ENCODE results near the gene TMED1. TPM values are rescaled to one million over a fixed set of nuclear protein-coding genes. Genes with fewer than 3 reads are reported as not detected.

The TMED1 gene
- total RNA-seq (2022; extraction: Qiagen RNA extraction; ENCODE audit: low read depth) = 25.8 to 31.9 TPM (median 29.8 TPM) in 5 replicates

GRCh38 chr19:10835754-10836478, at the start of gene TMED1:
TMED1 (minus strand) TSS chr19:10836212; CDS start chr19:10836191, 21 bp downstream.

GRCh38 chr19:10870955-10871603, 35.1 kb upstream of the TMED1 start, which contains the start of gene CARM1:
CARM1 (plus strand) TSS chr19:10871553; CDS start chr19:10871703, 150 bp downstream.

GRCh38 chr19:10848230-10848856, 12.3 kb upstream of the TMED1 start, which contains the start of gene C19orf38:
C19orf38 (plus strand) TSS chr19:10848415; CDS start chr19:10848509, 94 bp downstream.

Other genes with a start within 250 kb of the TMED1 start
- 26.7 to 47.6 TPM (median 40.6 TPM) in 5 replicates for gene AP1M2, start 248.9 kb downstream of the TMED1 start, total RNA-seq (2022; extraction: Qiagen RNA extraction; ENCODE audit: low read depth)
- 5.6 to 7.9 TPM (median 6.6 TPM) in 5 replicates for gene SLC44A2, start 210.7 kb downstream of the TMED1 start, total RNA-seq (2022; extraction: Qiagen RNA extraction; ENCODE audit: low read depth)
- gene ILF3, start 181.9 kb downstream of the TMED1 start, total RNA-seq (2022; extraction: Qiagen RNA extraction; ENCODE audit: low read depth) = 159 to 173 TPM (median 167 TPM) in 5 replicates
- 29.9 to 37.3 TPM (median 34.7 TPM) in 5 replicates for gene QTRT1, start 134.8 kb downstream of the TMED1 start, total RNA-seq (2022; extraction: Qiagen RNA extraction; ENCODE audit: low read depth)
- 51.4 to 60.0 TPM (median 52.3 TPM) in 5 replicates for gene DNM2, start 118.1 kb downstream of the TMED1 start, total RNA-seq (2022; extraction: Qiagen RNA extraction; ENCODE audit: low read depth)
- 0.15 to 0.26 TPM (median 0.22 TPM) in 4 of 5 replicates, not detected in the other for gene C19orf38, start 12.2 kb upstream of the TMED1 start, total RNA-seq (2022; extraction: Qiagen RNA extraction; ENCODE audit: low read depth)
- 38.1 to 50.6 TPM (median 47.4 TPM) in 5 replicates for gene CARM1, start 35.3 kb upstream of the TMED1 start, total RNA-seq (2022; extraction: Qiagen RNA extraction; ENCODE audit: low read depth)
- 19.3 to 21.7 TPM (median 19.6 TPM) in 5 replicates for gene YIPF2, start 92.4 kb upstream of the TMED1 start, total RNA-seq (2022; extraction: Qiagen RNA extraction; ENCODE audit: low read depth)
- gene TIMM29, start 92.6 kb upstream of the TMED1 start, total RNA-seq (2022; extraction: Qiagen RNA extraction; ENCODE audit: low read depth) = 10.9 to 19.2 TPM (median 18.0 TPM) in 5 replicates
- 7.7 to 13.0 TPM (median 10.6 TPM) in 5 replicates for gene SMARCA4, start 124.8 kb upstream of the TMED1 start, total RNA-seq (2022; extraction: Qiagen RNA extraction; ENCODE audit: low read depth)